Sigmoid colon (tissue), 4 donors: Measurements from ENCODE around the gene CCDC91.

Experiments used
- EP300 ChIP-seq, 4 donors: sonication (generic); formaldehyde crosslinking; IDR thresholded peaks; one replicate each; pipeline ENCODE4 v1.6.1; 2017; ENCODE audit warnings: antibody characterized with exemption in 4 of 4
- POLR2AphosphoS5 ChIP-seq, 4 donors: sonication (generic); formaldehyde crosslinking; IDR thresholded peaks; one replicate each; pipeline ENCODE4 v1.6.1; 2017; ENCODE audit warnings: antibody characterized with exemption in 4 of 4
- TF ChIP-seq, protein P1 (sequence below), 4 experiments: fragments of 450-650 bp in 3 of 4; fragments of 200-600 bp in 1 of 4; IDR thresholded peaks; one replicate each; pipeline ENCODE4 v1.5.1; 2016 to 2019; ENCODE audit warnings: antibody characterized with exemption in 4 of 4, mild to moderate bottlenecking in 3 of 4, moderate library complexity in 2 of 4

DNA sequence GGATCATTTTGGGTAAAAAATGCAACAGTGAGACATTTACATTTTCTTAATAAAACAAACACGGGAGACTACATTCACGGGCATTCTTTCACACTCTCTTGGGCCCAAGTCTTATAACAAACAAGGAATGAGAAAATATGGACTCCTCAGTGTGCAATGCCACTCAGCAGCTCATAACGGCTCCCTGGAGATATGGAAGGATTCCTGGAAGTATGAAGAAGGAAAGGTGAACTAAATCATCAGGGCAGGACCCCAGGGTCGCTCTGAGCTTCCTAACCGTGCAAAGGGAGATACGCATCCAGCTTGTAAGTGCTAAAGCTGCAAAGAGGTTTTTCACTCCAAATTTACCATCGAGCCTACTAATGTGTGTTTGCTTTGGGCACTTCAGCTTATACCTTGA, 33.5 kb upstream of the CCDC91 start:
- TF ChIP-seq, protein P1, sequence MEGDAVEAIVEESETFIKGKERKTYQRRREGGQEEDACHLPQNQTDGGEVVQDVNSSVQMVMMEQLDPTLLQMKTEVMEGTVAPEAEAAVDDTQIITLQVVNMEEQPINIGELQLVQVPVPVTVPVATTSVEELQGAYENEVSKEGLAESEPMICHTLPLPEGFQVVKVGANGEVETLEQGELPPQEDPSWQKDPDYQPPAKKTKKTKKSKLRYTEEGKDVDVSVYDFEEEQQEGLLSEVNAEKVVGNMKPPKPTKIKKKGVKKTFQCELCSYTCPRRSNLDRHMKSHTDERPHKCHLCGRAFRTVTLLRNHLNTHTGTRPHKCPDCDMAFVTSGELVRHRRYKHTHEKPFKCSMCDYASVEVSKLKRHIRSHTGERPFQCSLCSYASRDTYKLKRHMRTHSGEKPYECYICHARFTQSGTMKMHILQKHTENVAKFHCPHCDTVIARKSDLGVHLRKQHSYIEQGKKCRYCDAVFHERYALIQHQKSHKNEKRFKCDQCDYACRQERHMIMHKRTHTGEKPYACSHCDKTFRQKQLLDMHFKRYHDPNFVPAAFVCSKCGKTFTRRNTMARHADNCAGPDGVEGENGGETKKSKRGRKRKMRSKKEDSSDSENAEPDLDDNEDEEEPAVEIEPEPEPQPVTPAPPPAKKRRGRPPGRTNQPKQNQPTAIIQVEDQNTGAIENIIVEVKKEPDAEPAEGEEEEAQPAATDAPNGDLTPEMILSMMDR (IDR thresholded peaks at IDR 0.05) = no peak
- TF ChIP-seq POLR2AphosphoS5 (IDR thresholded peaks at IDR 0.05) (no peak), EP300 (IDR thresholded peaks at IDR 0.05) (no peak)
